Activated gamma-delta T cell treated with Interleukin-2 at 50 U/mL for 16 hours (primary cell): ENCODE measurements around the gene ZNF550.

ENCODE experiments used
- DNase-seq: peaks from one replicate; pipeline ENCODE4 v3.0.0-alpha.2; 2020

ZNF550 gene

GRCh38 chr19:57559404-57560025, at the start of gene ZNF550:
TSS of gene ZNF550 (minus strand) at chr19:57559863. CDS start at chr19:57559682, 181 bp downstream.
- peak; percentile 88 for DNase-seq

GRCh38 chr19:57606931-57607330, 47.3 kb upstream of the ZNF550 start:
- DNase-seq, result no peak

DNA sequence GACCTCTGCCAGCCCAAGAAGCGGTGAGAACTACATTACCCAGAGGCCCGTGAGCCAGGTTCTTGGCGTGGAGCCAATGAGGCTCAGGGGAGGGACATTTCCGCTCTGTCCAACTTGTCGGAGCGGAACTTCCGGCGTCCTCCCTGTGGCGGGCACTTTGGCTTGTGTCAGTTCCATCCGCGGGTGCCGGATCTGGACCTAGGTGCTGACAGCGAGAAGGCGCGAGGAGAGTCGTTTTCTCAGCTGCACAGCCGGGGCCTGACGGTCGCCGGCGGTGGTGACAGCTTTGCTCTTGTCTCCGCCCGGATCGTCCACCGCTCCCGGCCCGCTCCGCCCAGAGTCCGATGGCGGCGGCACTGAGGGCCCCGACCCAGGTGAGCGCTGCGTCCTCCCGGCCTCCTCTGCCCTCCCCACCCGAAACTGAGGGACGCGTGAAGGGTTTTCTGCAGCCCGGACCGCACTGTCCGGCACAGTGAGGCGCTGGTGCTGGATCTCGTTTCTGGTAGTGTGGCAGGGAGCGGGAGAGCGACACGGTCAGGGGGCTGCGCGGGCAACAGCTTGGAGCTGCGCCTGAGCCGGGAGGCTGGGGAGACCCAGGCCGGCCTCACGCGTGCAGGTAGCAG, 40.2 kb upstream of the ZNF550 start, which contains the start of gene ZNF530:
Gene ZNF530 (plus strand): TSS at position 125 of the 623 bp plus-strand sequence. CDS start 4,461 bp downstream, outside the sequence.
- DNase-seq, result peak; percentile 87

GRCh38 chr19:57599377-57599760, 39.7 kb upstream of the ZNF550 start:
- no peak for DNase-seq

GRCh38 chr19:57587529-57587928, 27.9 kb upstream of the ZNF550 start:
- no peak for DNase-seq

DNA sequence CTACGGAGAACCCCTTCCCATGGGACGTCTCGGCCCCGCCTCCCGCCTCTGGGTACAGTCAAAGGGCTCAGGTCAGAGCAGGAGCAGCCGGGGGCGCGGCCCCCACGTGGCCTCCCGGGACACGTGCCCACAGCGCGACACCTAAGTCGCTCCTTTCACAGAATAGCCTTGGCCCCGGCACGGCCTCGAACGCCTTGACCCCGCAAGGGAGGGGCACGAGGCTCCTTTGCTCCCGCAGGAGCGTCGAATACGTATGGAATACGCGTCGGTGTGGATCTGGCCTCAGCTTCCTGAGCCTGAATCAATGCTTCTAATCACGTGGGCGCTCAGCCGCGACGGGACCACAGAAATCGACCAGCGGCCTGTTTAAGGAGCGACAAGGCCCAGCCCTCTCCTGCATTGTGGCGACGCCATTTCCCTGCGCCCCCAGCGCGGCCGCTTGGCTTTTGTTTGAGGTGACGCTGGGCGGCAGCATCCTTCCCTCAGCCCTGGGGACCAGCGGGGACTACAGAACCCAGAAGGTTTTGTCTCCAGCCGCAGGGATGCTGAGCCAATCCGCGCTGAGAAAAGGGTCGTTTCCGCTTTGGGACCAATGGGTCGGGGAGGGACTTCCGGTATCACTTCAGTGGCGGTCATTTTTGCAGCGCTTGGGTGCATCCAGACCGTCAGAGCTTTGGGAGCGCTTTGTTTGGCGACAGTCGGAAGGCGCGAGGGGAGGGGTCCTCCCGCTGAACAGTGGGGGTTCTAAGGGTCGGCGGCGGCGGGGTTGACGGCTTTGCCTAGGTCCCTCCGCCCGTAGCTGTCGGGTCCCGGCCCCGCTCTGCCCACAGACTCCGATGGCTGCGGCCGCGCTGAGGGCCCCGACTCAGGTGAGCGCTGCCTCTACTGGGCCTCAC, 24.1 kb upstream of the ZNF550 start, which contains the start of gene ZIK1:
Gene ZIK1 (plus strand): TSS at position 625 of the 896 bp plus-strand sequence. CDS start 212 bp downstream, at position 837.
- DNase-seq, result peak; percentile 87

DNA sequence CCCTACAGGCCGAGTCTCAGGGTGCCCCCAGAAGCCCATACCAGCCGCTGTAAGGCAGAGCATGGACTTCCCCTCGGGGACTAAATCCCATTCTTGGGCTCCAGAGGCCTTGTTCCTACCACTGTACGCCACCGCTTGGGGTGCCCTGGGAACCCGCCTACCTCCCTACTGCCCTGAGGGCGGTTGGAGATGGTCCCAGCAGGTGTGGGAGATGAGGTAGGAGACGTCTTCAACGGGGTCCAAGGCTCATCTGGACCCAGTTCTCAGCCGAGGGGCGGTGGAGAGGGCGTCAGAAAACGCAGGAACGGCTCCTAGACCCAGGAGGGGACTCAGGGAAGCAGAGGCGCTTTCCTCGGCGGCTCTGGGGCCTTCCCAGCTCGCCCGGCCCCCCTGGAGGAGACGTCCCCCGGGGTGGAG, 23.4 kb upstream of the ZNF550 start:
- DNase-seq, result no peak

- DNase-seq, result peak; percentile 95
These were observed 19.0 kb upstream of the ZNF550 start, which contains the start of gene ZNF416 for GRCh38 chr19:57578487-57579205. TSS of gene ZNF416 (minus strand) at chr19:57578911. CDS start at chr19:57578704, 207 bp downstream.

DNA sequence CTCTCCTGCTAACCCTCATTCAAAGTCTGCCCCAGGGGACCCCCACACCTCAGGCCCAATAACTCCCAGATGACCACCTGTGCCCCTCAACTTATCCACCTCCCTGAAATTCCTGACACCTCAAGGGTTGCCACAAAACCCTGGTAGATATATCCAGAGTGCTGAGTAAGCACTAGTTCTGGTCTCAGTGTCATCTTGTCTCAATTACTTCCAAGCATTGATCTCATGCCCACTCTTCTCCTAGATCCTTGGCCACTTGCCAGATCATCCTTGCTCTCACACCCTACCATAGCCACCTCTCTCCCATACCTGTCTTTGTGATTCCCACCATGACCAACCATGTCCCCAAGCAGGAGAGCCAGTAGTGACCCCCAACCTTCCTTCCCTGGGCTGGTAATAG, 17.0 kb upstream of the ZNF550 start:
- DNase-seq, result no peak

DNA sequence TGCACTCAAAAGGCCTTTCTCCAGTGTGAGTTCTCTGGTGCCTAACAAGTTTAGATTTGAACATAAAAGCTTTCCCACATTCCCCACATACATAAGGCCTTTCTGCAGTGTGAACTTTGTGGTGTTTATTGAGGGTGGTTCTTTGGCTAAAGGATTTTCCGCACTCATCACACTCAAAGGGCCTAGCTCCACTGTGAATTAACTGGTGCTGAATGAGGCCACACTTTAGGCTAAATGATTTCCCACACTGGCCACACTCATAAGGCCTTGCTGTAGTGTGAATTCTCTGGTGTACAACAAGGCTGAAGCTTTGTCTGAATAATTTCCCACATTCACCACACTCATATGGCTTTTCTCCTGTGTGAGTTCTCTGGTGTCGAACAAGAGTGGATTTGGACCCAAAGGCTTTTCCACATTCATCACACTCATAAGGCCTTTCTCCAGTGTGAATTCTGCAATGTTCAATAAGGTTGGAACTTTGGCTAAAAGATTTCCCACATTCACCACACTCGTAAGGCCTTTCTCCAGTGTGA, 12.8 kb upstream of the ZNF550 start:
- DNase-seq, result no peak

GRCh38 chr19:57570707-57571106, 11.0 kb upstream of the ZNF550 start:
- no peak for DNase-seq

- DNase-seq, result no peak
These were observed 7.0 kb upstream of the ZNF550 start for GRCh38 chr19:57566396-57567265.

DNA sequence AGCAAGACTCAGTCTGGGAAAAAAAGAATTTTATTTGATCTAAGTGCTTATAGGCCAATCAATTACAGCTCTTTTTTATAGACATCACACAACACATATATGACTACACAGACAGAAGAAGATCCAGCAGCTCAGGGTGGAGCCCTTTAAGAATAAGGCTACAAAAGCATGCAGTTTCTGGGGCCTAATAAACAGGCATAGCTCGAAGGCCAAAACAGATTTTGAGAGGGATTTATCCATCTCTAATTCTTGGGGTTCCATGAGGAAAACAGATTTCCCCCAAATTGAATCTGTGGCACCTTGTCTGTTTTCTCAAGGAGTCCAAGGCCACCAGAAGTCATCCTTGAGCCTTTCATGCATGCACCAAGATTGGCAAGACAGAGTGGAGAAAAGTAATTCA, 3.9 kb upstream of the ZNF550 start:
- DNase-seq, result no peak

GRCh38 chr19:57560049-57560491, 407 bp upstream of the ZNF550 start:
- no peak for DNase-seq

- DNase-seq, result no peak
These were observed 657 bp downstream of the ZNF550 start for GRCh38 chr19:57559008-57559403.

- no peak for DNase-seq
These were observed 1.1 kb downstream of the ZNF550 start for GRCh38 chr19:57558525-57558924.

DNA sequence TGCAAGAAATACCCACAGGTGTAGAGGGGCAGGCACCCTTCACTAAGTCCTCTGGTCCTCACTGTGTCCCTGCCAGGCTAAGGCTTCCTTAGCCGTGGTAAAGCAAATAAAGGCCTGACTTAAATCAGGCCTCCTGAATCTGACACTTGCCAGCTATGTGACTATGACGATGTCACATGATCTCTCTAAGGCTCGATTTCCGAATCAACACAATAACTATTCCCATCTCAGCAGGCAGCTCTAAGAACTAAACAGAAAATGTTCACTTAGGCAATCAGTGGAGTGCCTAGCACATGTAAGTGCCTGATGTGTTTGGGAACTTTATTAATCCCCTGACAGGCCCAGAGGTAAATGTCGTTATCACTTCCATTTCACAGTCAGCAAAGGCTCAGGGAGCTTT, 2.0 kb downstream of the ZNF550 start:
- DNase-seq, result no peak

GRCh38 chr19:57552432-57552831, 7.2 kb downstream of the ZNF550 start:
- no peak for DNase-seq

- DNase-seq, result no peak
These were observed 13.2 kb downstream of the ZNF550 start for GRCh38 chr19:57546513-57546912.

DNA sequence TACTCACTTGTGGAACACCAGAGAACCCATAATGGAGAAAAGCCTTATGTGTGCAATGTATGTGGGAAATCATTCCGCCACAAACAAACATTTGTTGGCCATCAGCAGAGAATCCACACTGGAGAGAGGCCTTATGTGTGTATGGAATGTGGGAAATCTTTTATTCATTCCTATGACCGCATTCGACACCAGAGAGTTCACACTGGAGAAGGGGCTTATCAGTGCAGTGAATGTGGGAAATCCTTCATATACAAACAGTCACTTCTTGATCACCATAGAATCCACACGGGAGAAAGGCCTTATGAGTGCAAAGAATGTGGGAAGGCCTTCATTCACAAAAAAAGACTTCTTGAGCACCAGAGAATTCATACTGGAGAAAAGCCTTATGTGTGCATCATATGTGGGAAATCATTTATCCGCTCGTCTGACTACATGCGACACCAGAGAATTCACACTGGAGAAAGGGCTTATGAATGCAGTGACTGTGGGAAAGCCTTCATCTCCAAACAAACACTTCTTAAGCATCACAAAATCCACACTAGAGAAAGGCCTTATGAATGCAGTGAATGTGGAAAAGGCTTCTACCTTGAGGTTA, 21.6 kb downstream of the ZNF550 start:
- no peak for DNase-seq
